Stomach (tissue), 9 donors: Measurements from ENCODE around the gene TMEM44. TPM values are rescaled to one million over a fixed set of nuclear protein-coding genes. Genes with fewer than 3 reads are reported as not detected.

Source experiments
- DNase-seq, 2 donors: peaks; one replicate each; pipeline versions ENCODE4 v3.0.0 to v3.0.0-alpha.2; 2013 to 2019
- H3K27ac ChIP-seq, 5 donors: fragments of 200-600 bp in 4 of 5; sonication (generic) in 4 of 5; one replicate each; pipeline ENCODE4 v1.5.1; 2013 to 2019; ENCODE audit warnings: mild to moderate bottlenecking in 1 of 5, moderate library complexity in 1 of 5
- H3K27me3 ChIP-seq, 3 donors: fragments of 200-600 bp; sonication (generic); one replicate each; pipeline ENCODE4 v1.5.1; 2017 to 2019; ENCODE audit warnings: mixed run types in 1 of 3
- H3K36me3 ChIP-seq, 4 donors: fragments of 200-600 bp; sonication (generic); 1 replicate in 3 of 4; 2 replicates in 1 of 4; pipeline ENCODE4 v1.5.1; 2016 to 2019
- H3K4me1 ChIP-seq, 4 donors: fragments of 200-600 bp; sonication (generic); one replicate each; pipeline ENCODE4 v1.5.1; 2016 to 2019
- H3K4me3 ChIP-seq, 4 donors: fragments of 200-600 bp; sonication (generic) in 3 of 4; one replicate each; pipeline ENCODE4 v1.5.1; 2016 to 2019; ENCODE audit warnings: mild to moderate bottlenecking in 1 of 4
- H3K9me3 ChIP-seq, 4 donors: fragments of 200-600 bp; sonication (generic); one replicate each; pipeline ENCODE4 v1.5.1; 2016 to 2019
- CTCF ChIP-seq, 7 experiments: fragments of 450-650 bp in 4 of 7; fragments of 200-600 bp in 3 of 7; sonication (generic) in 3 of 7; IDR thresholded peaks; one replicate each; pipeline ENCODE4 v1.5.1; 2016 to 2019; ENCODE audit warnings: antibody characterized with exemption in 7 of 7, control low read depth in 2 of 7, mild to moderate bottlenecking in 1 of 7
- EP300 ChIP-seq: sonication (generic); formaldehyde crosslinking; IDR thresholded peaks from one replicate; pipeline ENCODE4 v1.6.1; 2017; ENCODE audit warnings: antibody characterized with exemption
- POLR2A ChIP-seq, 4 donors: fragments of 450-650 bp; IDR thresholded peaks; one replicate each; pipeline ENCODE4 v1.6.1; 2016; ENCODE audit warnings: antibody characterized with exemption in 4 of 4, control low read depth in 2 of 4, mild to moderate bottlenecking in 1 of 4, moderate library complexity in 1 of 4
- POLR2AphosphoS5 ChIP-seq, 3 donors: sonication (generic); formaldehyde crosslinking; IDR thresholded peaks; one replicate each; pipeline ENCODE4 v1.6.1; 2016; ENCODE audit warnings: antibody characterized with exemption in 3 of 3
- WGBS, 5 donors: extraction: QIAGEN DNeasy Blood & Tissue Kit in 3 of 5; methylation state at CpG; one replicate each; pipeline versions ENCODE4 v1.1.5 to v1.1.7; 2013 to 2018; 5-methylcytosine and 5-hydroxymethylcytosine counted together
- intact Hi-C: fragments of 100-400 bp; cut with DNase I; formaldehyde crosslinking; loops from one replicate; pipeline ENCODE4 v1.15.1; 2023; ENCODE audit warnings: low total_unique reads
- polyA plus RNA-seq, 3 donors: library from polyadenylated mRNA; stranded (reverse); fragments of 200-250 nt; gene quantifications; one replicate each; pipeline ENCODE4 v1.2.3, GENCODE V29; 2013
- total RNA-seq, 5 donors: library from RNA; depleted of rRNA; stranded (reverse); fragments of >200 nt; gene quantifications; one replicate each; pipeline versions ENCODE4 v1.1.0 to v1.2.3, GENCODE V29; 2014 to 2016
- donor health status: healthy with polysubstance abuse.
- donor health status: Bipolar disorder and iron deficiency.
- donor health status: healthy.

Gene TMEM44
- total and polyA plus RNA-seq, 8 donors: 4.4 to 352 (median 9.4) TPM; not detected in 1

DNA sequence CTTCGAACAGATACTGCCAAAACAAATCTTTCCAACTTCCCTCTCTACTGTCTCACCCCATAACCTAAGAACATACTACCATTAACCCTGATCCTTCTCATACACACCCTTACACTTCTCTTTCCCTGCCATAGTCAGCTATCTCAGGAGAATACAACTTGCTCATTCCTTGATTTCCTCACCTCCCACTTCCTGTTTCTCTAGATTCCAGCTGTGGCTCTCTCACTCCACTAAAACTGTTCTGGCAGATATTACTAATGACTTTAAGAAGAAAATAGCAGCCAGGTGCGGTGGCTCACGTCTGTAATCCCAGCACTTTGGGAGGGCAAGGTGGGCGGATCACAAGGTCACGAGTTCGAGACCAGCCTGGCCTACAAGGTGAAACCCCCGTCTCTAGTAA is 34.1 kb upstream of the TMEM44 start:
- intact Hi-C loops: no loop called here
- H3K36me3 ChIP-seq: peaks cover 47 to 69% (median 68%) of the 10 kb centered on the region in 4 donors
- no peak for DNase-seq
- H3K4me1 ChIP-seq: peaks cover 10 to 25% (median 16%) of the 10 kb centered on the region in 4 donors
- H3K27me3 ChIP-seq: no peaks in the 10 kb centered on the region
- WGBS, 5 donors: 78 to 87% (median 79%) methylated on average over 7 of the region's 7 CpGs
- TF ChIP-seq POLR2A (IDR thresholded peaks at IDR 0.05) (no peak), POLR2AphosphoS5 (IDR thresholded peaks at IDR 0.05) (no peak), EP300 (no peak), CTCF (IDR thresholded peaks at IDR 0.05) (no peak)
- H3K9me3 ChIP-seq: no peaks in the 10 kb centered on the region
- no peak overlapping the region for H3K27ac ChIP-seq
- H3K4me3 ChIP-seq: no peak overlapping the region

GRCh38 chr3:194664857-194665256 is 31.6 kb upstream of the TMEM44 start:
- H3K36me3 ChIP-seq: peaks cover 47 to 94% (median 92%) of the 10 kb centered on the region in 4 donors
- TF ChIP-seq EP300: no peak
- no peak for TF ChIP-seq POLR2AphosphoS5 (IDR thresholded peaks at IDR 0.05)
- TF ChIP-seq POLR2A (IDR thresholded peaks at IDR 0.05): no peak
- no peak for TF ChIP-seq CTCF (IDR thresholded peaks at IDR 0.05)
- WGBS, 5 donors: 84 to 92% (median 87%) methylated on average over 7 of the region's 7 CpGs
- no peak overlapping the region for H3K4me3 ChIP-seq
- no peak overlapping the region for H3K27ac ChIP-seq
- no peak for DNase-seq
- intact Hi-C loops: no loop called here
- H3K27me3 ChIP-seq: no peaks in the 10 kb centered on the region
- peaks cover 0 to 16% (median under 1%) of the 10 kb centered on the region in 4 donors for H3K4me1 ChIP-seq
- no peaks in the 10 kb centered on the region for H3K9me3 ChIP-seq

- intact Hi-C loops: no loop called here
- peak overlapping the region in 1 of 5 donors; percentile 18 for H3K27ac ChIP-seq
- no peaks in the 10 kb centered on the region for H3K9me3 ChIP-seq
- 72 to 82% (median 74%) methylated on average over 5 to 6 of the region's 6 CpGs for whole genome bisulfite sequencing, 5 donors
- peaks cover 56 to 96% (median 95%) of the 10 kb centered on the region in 4 donors for H3K36me3 ChIP-seq
- TF ChIP-seq POLR2AphosphoS5 (IDR thresholded peaks at IDR 0.05): no peak
- TF ChIP-seq EP300: no peak
- TF ChIP-seq POLR2A (IDR thresholded peaks at IDR 0.05): no peak
- TF ChIP-seq CTCF (IDR thresholded peaks at IDR 0.05): no peak
- H3K4me3 ChIP-seq: no peak overlapping the region
- no peak for DNase-seq
- H3K27me3 ChIP-seq: no peaks in the 10 kb centered on the region
- peaks cover 0 to 10% (median 0%) of the 10 kb centered on the region in 4 donors for H3K4me1 ChIP-seq
These were observed 28.7 kb upstream of the TMEM44 start for GRCh38 chr3:194661946-194662345.

DNA sequence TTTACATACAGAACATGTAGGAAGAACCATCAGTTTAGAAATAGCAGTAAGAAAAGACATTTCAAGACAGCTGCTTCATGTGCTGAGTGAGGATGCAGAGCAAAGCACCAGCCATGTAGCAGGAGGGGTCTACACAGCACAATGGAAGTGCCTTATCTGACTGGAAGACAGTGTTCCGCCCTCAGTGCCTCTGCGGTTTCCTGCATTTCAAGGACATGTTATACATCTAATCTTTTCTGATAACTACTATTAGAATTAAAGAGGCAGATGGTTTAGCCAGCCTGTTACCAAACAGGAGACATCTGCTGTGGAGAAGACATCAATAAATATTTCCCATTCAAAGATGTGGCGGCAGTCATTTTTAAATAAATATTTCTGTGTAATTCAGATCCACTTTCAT is 28.2 kb upstream of the TMEM44 start:
- no peak for DNase-seq
- Histone ChIP-seq H3K4me3 (no peak overlapping the region), H3K9me3 (no peaks in the 10 kb centered on the region), H3K4me1 (peaks cover 0 to 10% (median 0%) of the 10 kb centered on the region in 4 donors), H3K36me3 (peaks cover 52 to 93% (median 90%) of the 10 kb centered on the region in 4 donors), H3K27me3 (no peaks in the 10 kb centered on the region), H3K27ac (no peak overlapping the region)
- 40 to 60% (median 56%) methylated on average over 3 of the region's 3 CpGs for WGBS, 5 donors
- TF ChIP-seq POLR2A (IDR thresholded peaks at IDR 0.05) (no peak), EP300 (no peak), CTCF (IDR thresholded peaks at IDR 0.05) (no peak), POLR2AphosphoS5 (IDR thresholded peaks at IDR 0.05) (no peak)
- intact Hi-C loops: no loop called here
